OCI-LY3 (cell line): Measurements from ENCODE around the gene HERC5.
A peak's percentile ranks its signal among the peaks of the same experiment; 100 is the strongest.

Experiments used
- H2AFZ ChIP-seq: fragments of 200-600, 300-600 bp; shearing (Covaris generic); 2 replicates; pipeline ENCODE4 v1.6.0; 2014; ENCODE audit warnings: antibody characterized with exemption, low read depth, low read length
- H3K27ac ChIP-seq: fragments of 200-600, 300-600 bp; sonication (generic); 2 replicates; pipeline ENCODE4 v1.5.1; 2014; ENCODE audit warnings: mild to moderate bottlenecking, low read length, moderate library complexity, mixed read lengths
- H3K27me3 ChIP-seq: fragments of 200-600, 300-600 bp; sonication (generic); 2 replicates; pipeline ENCODE4 v1.6.1; 2014; ENCODE audit warnings: low read depth, low read length, mixed read lengths
- H3K36me3 ChIP-seq: fragments of 200-600, 300-600 bp; sonication (generic); replicated peaks from 2 replicates; pipeline ENCODE3; 2014; ENCODE audit warnings: low read depth, low read length, mixed read lengths
- H3K4me1 ChIP-seq: fragments of 300-600, 200-600 bp; sonication (generic); 2 replicates; pipeline ENCODE4 v1.6.1; 2014; ENCODE audit warnings: low read length, mixed read lengths
- H3K4me2 ChIP-seq: fragments of 200-600, 300-600 bp; sonication (generic); 2 replicates; pipeline ENCODE4 v1.6.1; 2014; ENCODE audit warnings: low read length, mixed read lengths
- H3K4me3 ChIP-seq: fragments of 300-600, 200-600 bp; sonication (generic); 2 replicates; pipeline ENCODE4 v1.5.1; 2014; ENCODE audit warnings: antibody characterized with exemption, mild to moderate bottlenecking, low read length, moderate library complexity
- H3K79me2 ChIP-seq: fragments of 300-600, 200-600 bp; shearing (Covaris generic); 2 replicates; pipeline ENCODE4 v1.6.1; 2014; ENCODE audit warnings: mild to moderate bottlenecking, low read length, mixed read lengths
- H3K9ac ChIP-seq: fragments of 300-600, 200-600 bp; shearing (Covaris generic); 2 replicates; pipeline ENCODE4 v1.6.0; 2014; ENCODE audit warnings: mild to moderate bottlenecking, low read length, moderate library complexity
- H3K9me3 ChIP-seq: fragments of 200-600, 300-600 bp; shearing (Covaris generic); 2 replicates; pipeline ENCODE4 v1.6.1; 2014; ENCODE audit warnings: low read length, mixed read lengths; ENCODE audit not compliant: insufficient read depth
- H4K20me1 ChIP-seq: fragments of 200-600, 300-600 bp; sonication (generic); 2 replicates; pipeline ENCODE4 v1.6.1; 2016; ENCODE audit warnings: low read length, mixed read lengths; ENCODE audit not compliant: insufficient read depth
- EZH2phosphoT487 ChIP-seq: fragments of 200-600 bp; shearing (Covaris generic); IDR thresholded peaks from 2 replicates; pipeline ENCODE4 v1.6.1; 2018; ENCODE audit warnings: antibody characterized with exemption, mixed run types, low read depth
- TF ChIP-seq, protein P1 (sequence below): fragments of 200-600, 300-600 bp; sonication (generic); IDR thresholded peaks from 2 replicates; pipeline ENCODE4 v1.5.1; 2014; ENCODE audit warnings: antibody characterized with exemption, low read length, low read depth

The HERC5 gene

DNA sequence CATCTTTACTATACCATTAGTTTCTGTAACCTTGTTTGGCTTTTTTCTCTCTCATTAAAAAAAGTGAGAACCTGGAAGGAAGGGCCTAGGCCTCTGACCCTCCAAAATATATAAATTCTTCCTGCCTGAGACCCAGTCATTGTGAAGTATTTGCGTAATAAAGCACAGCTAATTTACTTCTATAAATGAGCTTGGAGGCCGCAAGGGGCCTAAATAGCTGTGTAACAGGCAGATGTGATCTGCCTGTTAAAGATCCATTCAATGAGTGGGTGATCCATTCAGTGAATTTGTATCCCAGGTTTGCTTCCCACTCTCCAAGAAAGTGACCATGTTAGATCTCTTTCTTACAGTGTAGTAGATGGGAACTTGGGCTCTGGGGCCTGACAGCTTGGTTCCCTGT is 67.3 kb downstream of the HERC5 start:
- H3K4me2 ChIP-seq, result peak overlapping the region; percentile 99
- peak overlapping the region; percentile 95 for H3K4me3 ChIP-seq
- H3K79me2 ChIP-seq, result peaks cover 33% of the 10 kb centered on the region
- H3K27me3 ChIP-seq, result no peaks in the 10 kb centered on the region
- TF ChIP-seq, protein P1, sequence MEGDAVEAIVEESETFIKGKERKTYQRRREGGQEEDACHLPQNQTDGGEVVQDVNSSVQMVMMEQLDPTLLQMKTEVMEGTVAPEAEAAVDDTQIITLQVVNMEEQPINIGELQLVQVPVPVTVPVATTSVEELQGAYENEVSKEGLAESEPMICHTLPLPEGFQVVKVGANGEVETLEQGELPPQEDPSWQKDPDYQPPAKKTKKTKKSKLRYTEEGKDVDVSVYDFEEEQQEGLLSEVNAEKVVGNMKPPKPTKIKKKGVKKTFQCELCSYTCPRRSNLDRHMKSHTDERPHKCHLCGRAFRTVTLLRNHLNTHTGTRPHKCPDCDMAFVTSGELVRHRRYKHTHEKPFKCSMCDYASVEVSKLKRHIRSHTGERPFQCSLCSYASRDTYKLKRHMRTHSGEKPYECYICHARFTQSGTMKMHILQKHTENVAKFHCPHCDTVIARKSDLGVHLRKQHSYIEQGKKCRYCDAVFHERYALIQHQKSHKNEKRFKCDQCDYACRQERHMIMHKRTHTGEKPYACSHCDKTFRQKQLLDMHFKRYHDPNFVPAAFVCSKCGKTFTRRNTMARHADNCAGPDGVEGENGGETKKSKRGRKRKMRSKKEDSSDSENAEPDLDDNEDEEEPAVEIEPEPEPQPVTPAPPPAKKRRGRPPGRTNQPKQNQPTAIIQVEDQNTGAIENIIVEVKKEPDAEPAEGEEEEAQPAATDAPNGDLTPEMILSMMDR, result no peak
- no peak for TF ChIP-seq EZH2phosphoT487
- peak overlapping the region; percentile 98 for H2AFZ ChIP-seq
- H3K9ac ChIP-seq, result peak overlapping the region; percentile 93
- peaks cover 31% of the 10 kb centered on the region for H3K4me1 ChIP-seq
- H3K36me3 ChIP-seq, result peaks cover 5% of the 10 kb centered on the region
- H3K9me3 ChIP-seq, result no peaks in the 10 kb centered on the region
- peak overlapping the region; percentile 33; the same call in 1 of the 2 replicates for H3K27ac ChIP-seq
- peaks cover 7% of the 10 kb centered on the region for H4K20me1 ChIP-seq

DNA sequence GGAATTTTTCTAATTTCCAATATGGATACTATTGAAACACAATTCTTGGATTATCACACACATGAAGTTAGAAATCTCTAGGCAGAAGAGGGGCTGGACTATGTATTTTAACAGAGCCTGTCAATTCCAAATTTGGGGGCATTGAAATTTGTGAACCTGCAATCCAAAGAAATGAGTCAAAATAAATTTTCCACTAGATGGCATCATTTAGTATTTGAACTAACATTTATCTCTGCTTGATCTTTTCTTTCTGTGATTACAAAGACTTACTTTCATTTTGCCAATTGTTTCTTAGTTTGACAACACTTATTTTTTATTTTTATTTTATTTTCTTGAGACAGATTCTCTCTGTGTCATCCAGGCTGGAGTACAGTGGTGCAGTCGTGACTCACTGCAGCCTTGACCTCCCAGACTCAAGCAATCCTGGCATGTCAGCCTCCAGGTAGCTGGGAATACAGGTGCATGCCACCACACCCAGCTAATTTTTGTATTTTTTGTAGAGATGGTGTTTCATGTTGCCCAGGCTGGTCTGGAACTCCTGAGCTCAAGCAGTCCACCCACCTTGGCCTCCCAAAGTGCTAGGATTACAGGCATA is 69.4 kb downstream of the HERC5 start:
- Histone ChIP-seq H3K4me3 (no peak overlapping the region), H3K9ac (no peak overlapping the region), H2AFZ (no peak overlapping the region), H3K4me1 (peaks cover 31% of the 10 kb centered on the region), H4K20me1 (peaks cover 7% of the 10 kb centered on the region), H3K79me2 (peaks cover 30% of the 10 kb centered on the region), H3K27ac (no peak overlapping the region), H3K27me3 (no peaks in the 10 kb centered on the region), H3K36me3 (no peaks in the 10 kb centered on the region), H3K4me2 (no peak overlapping the region), H3K9me3 (no peaks in the 10 kb centered on the region)
- no peak for TF ChIP-seq EZH2phosphoT487
- TF ChIP-seq, protein P1, result peak; percentile 58

DNA sequence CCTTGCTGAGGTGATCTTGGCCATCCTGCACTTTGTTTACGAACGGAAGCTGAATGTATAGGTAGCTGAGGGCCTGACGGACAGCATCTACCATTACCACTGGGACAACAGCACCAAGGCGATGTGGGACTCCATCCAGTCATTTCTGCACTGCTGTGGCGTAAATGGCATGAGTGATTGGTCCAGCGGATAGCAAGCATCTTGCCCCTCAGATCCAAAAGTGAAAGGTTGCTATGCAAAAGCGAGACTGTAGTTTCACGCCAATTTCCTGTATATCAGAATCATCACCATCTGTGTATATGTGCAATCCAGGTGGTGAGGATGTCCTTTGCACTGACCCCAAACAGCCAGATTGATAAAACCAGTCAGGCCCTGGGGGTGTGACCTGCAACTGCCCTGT is 70.9 kb downstream of the HERC5 start:
- TF ChIP-seq, protein P1, result no peak
- TF ChIP-seq EZH2phosphoT487, result no peak
- H2AFZ ChIP-seq, result peak overlapping the region; percentile 68

DNA sequence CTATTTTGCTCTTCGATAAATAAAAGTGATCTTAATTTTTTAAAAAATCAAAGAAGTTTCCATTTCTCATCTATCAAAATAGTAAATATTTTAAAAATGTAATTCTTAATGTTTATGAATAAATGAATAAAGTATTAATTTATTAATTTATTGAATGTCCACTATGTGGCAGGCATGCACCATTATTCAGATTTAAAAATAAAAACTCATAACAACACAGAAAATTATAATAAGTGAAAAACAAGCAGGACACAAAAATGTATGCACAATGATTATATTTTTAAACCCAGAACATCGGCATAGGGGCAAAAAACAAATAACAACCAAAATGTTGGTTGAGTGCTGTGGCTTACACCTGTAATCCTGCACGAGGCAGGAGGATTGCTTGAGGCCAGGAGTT is 71.9 kb downstream of the HERC5 start:
- TF ChIP-seq, protein P1, result no peak
- TF ChIP-seq EZH2phosphoT487, result no peak
- Histone ChIP-seq H3K4me2 (no peak overlapping the region), H3K4me1 (peaks cover 22% of the 10 kb centered on the region), H3K9me3 (no peaks in the 10 kb centered on the region), H3K27ac (no peak overlapping the region), H2AFZ (no peak overlapping the region), H3K79me2 (peaks cover 5% of the 10 kb centered on the region; the same call in 1 of the 2 replicates), H4K20me1 (no peaks in the 10 kb centered on the region), H3K9ac (no peak overlapping the region), H3K36me3 (no peaks in the 10 kb centered on the region), H3K27me3 (no peaks in the 10 kb centered on the region), H3K4me3 (no peak overlapping the region)

More for the DNA sequence above, 70.9 kb downstream of the HERC5 start:
- H3K9ac ChIP-seq, result no peak overlapping the region
- no peaks in the 10 kb centered on the region for H4K20me1 ChIP-seq
- H3K9me3 ChIP-seq, result no peaks in the 10 kb centered on the region
- peaks cover 15% of the 10 kb centered on the region for H3K79me2 ChIP-seq
- H3K27ac ChIP-seq, result no peak overlapping the region
- H3K36me3 ChIP-seq, result no peaks in the 10 kb centered on the region
- H3K4me3 ChIP-seq, result peak overlapping the region; percentile 45
- H3K27me3 ChIP-seq, result no peaks in the 10 kb centered on the region
- H3K4me1 ChIP-seq, result peaks cover 22% of the 10 kb centered on the region
- peak overlapping the region; percentile 60 for H3K4me2 ChIP-seq
